IMR-90 (cell line): ENCODE data around the gene EIF3A. TPM values are rescaled to one million over a fixed set of nuclear protein-coding genes. Genes with fewer than 3 reads are reported as not detected.

Experiments
- ATAC-seq: fragments of 200-7000 bp; cut with Tn5 transposase; 2 replicates; pipeline ENCODE4 v1.9.1; 2020; ENCODE audit warnings: low read depth, mild to moderate bottlenecking, moderate library complexity
- BruUV-seq: library from RNA; stranded (reverse); fragments of 400-500 nt; replicated peaks from 2 replicates; lab custom pipeline; 2021; lab: Mats Ljungman, UMichigan
- CTCF ChIA-PET: fragments of 300-600 bp; formaldehyde crosslinking; extraction: SDS; loops from one replicate; lab custom pipeline; 2021; ENCODE audit warnings: antibody characterized with exemption; lab: Yijun Ruan, JAX
- POLR2A ChIA-PET: fragments of 300-600 bp; sonication (Branson Sonifier 250); formaldehyde crosslinking; loops from one replicate; lab custom pipeline; 2022; ENCODE audit warnings: antibody characterized with exemption; ENCODE audit not compliant: unreplicated experiment; lab: Charles Lee
- DNase-seq: peaks from one replicate; pipeline ENCODE4 v3.0.0; 2013
- H2AFZ ChIP-seq: replicated peaks from 2 replicates; pipeline ENCODE3; 2013; ENCODE audit warnings: low read length, mild to moderate bottlenecking; ENCODE audit not compliant: poor library complexity
- H2AK5ac ChIP-seq: 2 replicates; pipeline ENCODE4 v1.6.1; 2013; ENCODE audit warnings: low read depth, low read length, inconsistent platforms
- H2AK9ac ChIP-seq: replicated peaks from 2 replicates; pipeline ENCODE3; 2013; ENCODE audit warnings: mild to moderate bottlenecking, low read depth, low read length, moderate library complexity; ENCODE audit not compliant: poor library complexity
- H2BK120ac ChIP-seq: 2 replicates; pipeline ENCODE4 v1.6.1; 2013; ENCODE audit warnings: low read depth, low read length, inconsistent platforms
- H2BK15ac ChIP-seq: 3 replicates; pipeline ENCODE4 v1.6.1; 2013; ENCODE audit warnings: low read depth, low read length, inconsistent platforms
- H2BK20ac ChIP-seq: 2 replicates; pipeline ENCODE4 v1.6.1; 2013; ENCODE audit warnings: low read depth, mild to moderate bottlenecking, inconsistent platforms, low read length, moderate library complexity
- H2BK5ac ChIP-seq: 2 replicates; pipeline ENCODE4 v1.6.1; 2013; ENCODE audit warnings: mild to moderate bottlenecking, low read depth, low read length, inconsistent platforms; ENCODE audit not compliant: poor library complexity, severe bottlenecking
- H3K14ac ChIP-seq: replicated peaks from 2 replicates; pipeline ENCODE4 v1.6.1; 2013; ENCODE audit warnings: low read depth, low read length, inconsistent platforms
- H3K18ac ChIP-seq: 2 replicates; pipeline ENCODE4 v1.6.1; 2013; ENCODE audit warnings: low read depth, low read length, control low read depth
- H3K23ac ChIP-seq: 2 replicates; pipeline ENCODE4 v1.6.1; 2013; ENCODE audit warnings: low read depth, low read length, inconsistent platforms
- H3K27ac ChIP-seq: 2 replicates; pipeline ENCODE4 v1.5.1; 2013; ENCODE audit warnings: mild to moderate bottlenecking, control low read depth, low read length; ENCODE audit not compliant: insufficient read depth
- H3K27me3 ChIP-seq: 2 replicates; pipeline ENCODE4 v1.6.1; 2013; ENCODE audit warnings: low read length; ENCODE audit not compliant: control insufficient read depth, insufficient read depth
- H3K36me3 ChIP-seq: 2 replicates; pipeline ENCODE4 v1.6.1; 2013; ENCODE audit warnings: low read length, mixed read lengths; ENCODE audit not compliant: control insufficient read depth, insufficient read depth
- H3K4ac ChIP-seq: 2 replicates; pipeline ENCODE4 v1.6.1; 2013; ENCODE audit warnings: low read depth, low read length, inconsistent platforms
- H3K4me1 ChIP-seq: 2 replicates; pipeline ENCODE4 v1.6.1; 2013; ENCODE audit warnings: low read length, mixed read lengths; ENCODE audit not compliant: control insufficient read depth, insufficient read depth
- H3K4me2 ChIP-seq: 2 replicates; pipeline ENCODE4 v1.6.1; 2013; ENCODE audit warnings: low read depth, mild to moderate bottlenecking, control low read depth, low read length, moderate library complexity
- H3K4me3 ChIP-seq: 2 replicates; pipeline ENCODE4 v1.5.1; 2013; ENCODE audit warnings: low read depth, mild to moderate bottlenecking, control low read depth, low read length, moderate library complexity; ENCODE audit not compliant: insufficient read depth
- H3K56ac ChIP-seq: 2 replicates; pipeline ENCODE4 v1.6.1; 2013; ENCODE audit warnings: low read length, inconsistent platforms; ENCODE audit not compliant: insufficient read depth; ENCODE audit errors: extremely low read depth
- H3K79me1 ChIP-seq, 2 experiments: 2 replicates each; pipeline ENCODE4 v1.6.1; 2013; ENCODE audit warnings: low read length in 2 of 2, inconsistent platforms in 1 of 2, low read depth in 1 of 2
- H3K9ac ChIP-seq: 2 replicates; pipeline ENCODE4 v1.6.1; 2013; ENCODE audit warnings: low read depth, low read length, control low read depth
- H3K9me1 ChIP-seq: 2 replicates; pipeline ENCODE4 v1.6.1; 2013; ENCODE audit warnings: low read length, inconsistent platforms; ENCODE audit not compliant: insufficient read depth
- H3K9me3 ChIP-seq: 2 replicates; pipeline ENCODE4 v1.6.1; 2013; ENCODE audit warnings: low read length; ENCODE audit not compliant: control insufficient read depth, insufficient read depth
- H4K20me1 ChIP-seq: 2 replicates; pipeline ENCODE4 v1.6.1; 2013; ENCODE audit warnings: low read length, inconsistent platforms; ENCODE audit not compliant: insufficient read depth
- H4K5ac ChIP-seq: 2 replicates; pipeline ENCODE4 v1.6.1; 2013; ENCODE audit warnings: mild to moderate bottlenecking, low read depth, low read length, control low read depth
- H4K8ac ChIP-seq, 2 experiments: 2 replicates each; pipeline ENCODE4 v1.6.1; 2013; ENCODE audit warnings: low read depth in 2 of 2, low read length in 2 of 2, control low read depth in 1 of 2, inconsistent platforms in 1 of 2
- H4K91ac ChIP-seq: 2 replicates; pipeline ENCODE4 v1.6.1; 2013; ENCODE audit warnings: low read depth, low read length, inconsistent platforms; ENCODE audit not compliant: insufficient read depth
- BHLHE40 ChIP-seq: fragments of 150-350 bp; IDR thresholded peaks from 2 replicates; pipeline ENCODE4 v1.6.1; 2016; ENCODE audit warnings: mild to moderate bottlenecking, low read depth, low read length
- CEBPB ChIP-seq: IDR thresholded peaks from 2 replicates; pipeline ENCODE4 v1.6.1; 2012; ENCODE audit warnings: low read depth, low read length, improper control_type of control experiment
- CHD1 ChIP-seq: IDR thresholded peaks from 2 replicates; pipeline ENCODE4 v1.6.1; 2012; ENCODE audit warnings: low read depth, low read length, improper control_type of control experiment
- MAFK ChIP-seq: IDR thresholded peaks from 2 replicates; pipeline ENCODE4 v1.6.1; 2012; ENCODE audit warnings: low read depth, low read length, improper control_type of control experiment
- MAZ ChIP-seq: IDR thresholded peaks from 2 replicates; pipeline ENCODE4 v1.6.1; 2012; ENCODE audit warnings: low read depth, mild to moderate bottlenecking, low read length, improper control_type of control experiment, moderate library complexity, borderline replicate concordance
- NFE2L2 ChIP-seq: fragments of 150-350 bp; IDR thresholded peaks from 2 replicates; pipeline ENCODE4 v1.6.1; 2016; ENCODE audit warnings: low read depth, mild to moderate bottlenecking, low read length
- POLR2A ChIP-seq: IDR thresholded peaks from 2 replicates; pipeline ENCODE4 v1.6.1; 2012; ENCODE audit warnings: mild to moderate bottlenecking, low read depth, low read length
- RAD21 ChIP-seq: IDR thresholded peaks from 2 replicates; pipeline ENCODE4 v1.6.1; 2012; ENCODE audit warnings: low read length, improper control_type of control experiment
- RCOR1 ChIP-seq: IDR thresholded peaks from 2 replicates; pipeline ENCODE4 v1.6.1; 2012; ENCODE audit warnings: mild to moderate bottlenecking, low read length, improper control_type of control experiment; ENCODE audit not compliant: insufficient replicate concordance
- RFX5 ChIP-seq: IDR thresholded peaks from 2 replicates; pipeline ENCODE4 v1.8.0; 2012; ENCODE audit warnings: low read depth, mild to moderate bottlenecking, low read length, moderate library complexity
- SMC3 ChIP-seq: fragments of 150-350 bp; IDR thresholded peaks from 2 replicates; pipeline ENCODE4 v1.6.1; 2016; ENCODE audit warnings: low read depth, mild to moderate bottlenecking, antibody characterized with exemption, low read length, moderate library complexity
- WGBS, 2 experiments: methylation state at CpG; one replicate each; pipeline versions ENCODE4 v1.1.5 to v1.1.7; 2013; ENCODE audit warnings: missing lambda C conversion rate in 2 of 2; ENCODE audit not compliant: insufficient read length in 1 of 2; ENCODE audit errors: extremely low coverage in 2 of 2; 5-methylcytosine and 5-hydroxymethylcytosine counted together
- dilution Hi-C: fragments of 300-500 bp; cut with HindIII; formaldehyde crosslinking; loops from one replicate; pipeline ENCODE4 v1.14.3; 2018; ENCODE audit warnings: low sequenced_read_pairs; ENCODE audit not compliant: unreplicated experiment
- in situ Hi-C: fragments of 300-500 bp; cut with MboI; formaldehyde crosslinking; loops from 3 replicates; pipeline ENCODE4 v1.14.3; 2019; ENCODE audit warnings: low sequenced_read_pairs, inconsistent platforms, mixed read lengths
- intact Hi-C: fragments of 100-400 bp; cut with micrococcal nuclease; formaldehyde crosslinking; loops from 2 replicates; pipeline ENCODE4 v1.10.0; 2022
- polyA plus RNA-seq, 3 experiments: library from polyadenylated mRNA; depleted of rRNA; stranded (reverse); fragments of >200 nt; gene quantifications; 2 replicates each; pipeline ENCODE4 v1.2.3, GENCODE V29; 2012; ENCODE audit warnings: low replicate concordance in 1 of 3
- total RNA-seq: library from RNA; depleted of rRNA; stranded (reverse); fragments of >200 nt; gene quantifications from 2 replicates; pipeline ENCODE4 v1.2.3, GENCODE V29; 2012
- TF ChIP-seq, protein P1 (sequence below): conservative IDR thresholded peaks from 2 replicates; pipeline ENCODE4 v1.5.1; 2012; ENCODE audit warnings: mild to moderate bottlenecking, low read depth, low read length, improper control_type of control experiment
- TF ChIP-seq, protein P2 (sequence below): fragments of 150-350 bp; IDR thresholded peaks from 2 replicates; pipeline ENCODE4 v1.6.1; 2016; ENCODE audit warnings: low read depth, mild to moderate bottlenecking, low read length, moderate library complexity, borderline replicate concordance

The EIF3A gene
- total and polyA plus RNA-seq, 2 of the 4 experiments (the other 2 are of a cell fraction), result 49.6 to 145 TPM

DNA sequence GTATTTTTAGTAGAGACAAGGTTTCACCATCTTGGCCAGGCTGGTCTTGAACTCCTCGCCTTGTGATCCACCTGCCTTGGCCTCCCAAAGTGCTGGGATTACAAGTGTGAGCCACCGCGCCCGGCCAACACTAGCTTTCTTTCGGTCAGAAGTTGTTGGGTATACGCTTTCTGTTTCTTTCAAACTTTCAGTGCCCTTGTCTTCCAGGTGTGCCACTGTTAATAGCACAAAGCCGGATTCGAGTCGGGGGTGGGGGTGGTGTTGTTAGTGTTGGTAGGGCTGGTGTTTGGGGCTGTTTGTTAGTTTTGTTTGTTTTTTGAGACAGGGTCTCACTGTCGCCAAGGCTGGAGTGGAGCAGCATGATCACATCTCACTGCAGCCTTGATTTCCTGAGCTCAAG is 84.9 kb downstream of the EIF3A start:
- H2BK20ac ChIP-seq, result no peak overlapping the region
- no peak overlapping the region for H4K5ac ChIP-seq
- in situ Hi-C loops (no loop called here), dilution Hi-C loops (no loop called here), intact Hi-C loops (no loop called here)
- no peak overlapping the region for H4K91ac ChIP-seq
- no peak overlapping the region for H3K4ac ChIP-seq
- ChIA-PET CTCF (no interaction called here), POLR2A (no interaction called here)
- TF ChIP-seq NFE2L2, result no peak
- TF ChIP-seq SMC3, result no peak
- TF ChIP-seq CHD1, result no peak
- no peak for TF ChIP-seq RFX5
- TF ChIP-seq CEBPB, result no peak
- no peak for TF ChIP-seq MAZ
- TF ChIP-seq MAFK, result no peak
- TF ChIP-seq, protein P1, sequence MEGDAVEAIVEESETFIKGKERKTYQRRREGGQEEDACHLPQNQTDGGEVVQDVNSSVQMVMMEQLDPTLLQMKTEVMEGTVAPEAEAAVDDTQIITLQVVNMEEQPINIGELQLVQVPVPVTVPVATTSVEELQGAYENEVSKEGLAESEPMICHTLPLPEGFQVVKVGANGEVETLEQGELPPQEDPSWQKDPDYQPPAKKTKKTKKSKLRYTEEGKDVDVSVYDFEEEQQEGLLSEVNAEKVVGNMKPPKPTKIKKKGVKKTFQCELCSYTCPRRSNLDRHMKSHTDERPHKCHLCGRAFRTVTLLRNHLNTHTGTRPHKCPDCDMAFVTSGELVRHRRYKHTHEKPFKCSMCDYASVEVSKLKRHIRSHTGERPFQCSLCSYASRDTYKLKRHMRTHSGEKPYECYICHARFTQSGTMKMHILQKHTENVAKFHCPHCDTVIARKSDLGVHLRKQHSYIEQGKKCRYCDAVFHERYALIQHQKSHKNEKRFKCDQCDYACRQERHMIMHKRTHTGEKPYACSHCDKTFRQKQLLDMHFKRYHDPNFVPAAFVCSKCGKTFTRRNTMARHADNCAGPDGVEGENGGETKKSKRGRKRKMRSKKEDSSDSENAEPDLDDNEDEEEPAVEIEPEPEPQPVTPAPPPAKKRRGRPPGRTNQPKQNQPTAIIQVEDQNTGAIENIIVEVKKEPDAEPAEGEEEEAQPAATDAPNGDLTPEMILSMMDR, result no peak
- no peak for TF ChIP-seq BHLHE40
- TF ChIP-seq RCOR1, result no peak
- no peak for TF ChIP-seq POLR2A
- no peak for TF ChIP-seq RAD21
- TF ChIP-seq, protein P2, sequence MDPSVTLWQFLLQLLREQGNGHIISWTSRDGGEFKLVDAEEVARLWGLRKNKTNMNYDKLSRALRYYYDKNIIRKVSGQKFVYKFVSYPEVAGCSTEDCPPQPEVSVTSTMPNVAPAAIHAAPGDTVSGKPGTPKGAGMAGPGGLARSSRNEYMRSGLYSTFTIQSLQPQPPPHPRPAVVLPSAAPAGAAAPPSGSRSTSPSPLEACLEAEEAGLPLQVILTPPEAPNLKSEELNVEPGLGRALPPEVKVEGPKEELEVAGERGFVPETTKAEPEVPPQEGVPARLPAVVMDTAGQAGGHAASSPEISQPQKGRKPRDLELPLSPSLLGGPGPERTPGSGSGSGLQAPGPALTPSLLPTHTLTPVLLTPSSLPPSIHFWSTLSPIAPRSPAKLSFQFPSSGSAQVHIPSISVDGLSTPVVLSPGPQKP, result no peak
- H3K18ac ChIP-seq, result no peak overlapping the region
- H3K27ac ChIP-seq, result no peak overlapping the region
- H3K23ac ChIP-seq, result no peak overlapping the region
- WGBS, 2 experiments, result 75% methylated on average over 2 of the region's 10 CpGs; no CpG with 5 or more reads in 1 of the 2 experiments
- H3K79me1 ChIP-seq, result no peaks in the 10 kb centered on the region
- BruUV-seq, result no TSS peak
- H2AFZ ChIP-seq, result no peak overlapping the region
- H4K20me1 ChIP-seq, result no peaks in the 10 kb centered on the region
- H3K9me3 ChIP-seq, result peaks cover 3% of the 10 kb centered on the region; the same call in 1 of the 2 replicates
- no peaks in the 10 kb centered on the region for H3K36me3 ChIP-seq
- H3K27me3 ChIP-seq, result peaks cover 48% of the 10 kb centered on the region
- ATAC-seq (no peak), DNase-seq (no peak)
- no peak overlapping the region for H3K14ac ChIP-seq
- no peak overlapping the region for H2BK15ac ChIP-seq
- H2AK9ac ChIP-seq, result no peak overlapping the region
- no peak overlapping the region for H2BK5ac ChIP-seq
- no peak overlapping the region for H3K9ac ChIP-seq
- H3K9me1 ChIP-seq, result no peaks in the 10 kb centered on the region
- H4K8ac ChIP-seq, result no peak overlapping the region
- no peak overlapping the region for H3K4me3 ChIP-seq
- no peak overlapping the region for H2BK120ac ChIP-seq
- no peak overlapping the region for H3K56ac ChIP-seq
- no peak overlapping the region for H3K4me2 ChIP-seq
- H3K4me1 ChIP-seq, result no peaks in the 10 kb centered on the region
- H2AK5ac ChIP-seq, result no peak overlapping the region
